ENCODE data around the gene RERG.
"Not testable (repeated sequence)": the region's sequence is repeated elsewhere in the genome, so short reads cannot be mapped to it uniquely, and the experiment has no call there.

Gene RERG

DNA sequence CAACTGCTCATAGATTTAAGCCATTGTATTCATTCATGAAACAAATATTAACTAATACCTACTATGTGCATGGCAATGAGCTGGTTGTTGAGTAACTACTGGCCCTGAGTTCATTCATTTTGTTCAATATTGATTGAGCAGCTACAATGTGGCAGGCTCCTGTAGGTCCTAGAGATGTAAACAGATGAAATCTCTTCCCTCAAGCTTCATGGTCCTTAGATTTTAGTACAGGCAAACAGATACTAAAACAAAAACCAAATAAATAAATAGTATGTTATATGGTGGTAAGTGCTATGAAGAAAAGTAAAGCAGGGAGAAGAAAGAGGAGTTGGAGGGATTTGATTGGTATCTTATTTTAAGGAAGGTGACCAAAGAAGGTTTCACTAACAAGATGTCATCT is 77.8 kb downstream of the RERG start:
- no peak for DNase-seq (ENCODE audit: low read depth)

DNA sequence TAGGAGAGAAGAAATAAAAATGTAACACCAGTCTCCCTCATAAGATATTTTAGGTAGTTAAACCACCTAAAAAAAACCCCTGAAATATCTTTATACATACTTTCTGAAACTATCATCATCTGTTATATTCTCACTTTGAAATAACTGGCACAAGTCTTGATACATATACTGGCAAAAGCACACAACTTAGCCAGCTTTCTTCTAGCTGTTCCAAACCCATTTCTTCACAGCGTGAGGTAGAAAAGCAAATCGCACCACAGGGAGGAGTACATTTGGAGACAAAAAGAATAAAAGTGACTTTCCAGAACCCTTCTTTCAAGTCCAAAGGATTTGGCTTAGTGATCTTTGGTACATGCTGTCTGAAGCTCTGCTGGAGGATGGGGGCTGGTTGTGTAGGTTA is 78.5 kb downstream of the RERG start:
- DNase-seq (ENCODE audit: low read depth): no peak

DNA sequence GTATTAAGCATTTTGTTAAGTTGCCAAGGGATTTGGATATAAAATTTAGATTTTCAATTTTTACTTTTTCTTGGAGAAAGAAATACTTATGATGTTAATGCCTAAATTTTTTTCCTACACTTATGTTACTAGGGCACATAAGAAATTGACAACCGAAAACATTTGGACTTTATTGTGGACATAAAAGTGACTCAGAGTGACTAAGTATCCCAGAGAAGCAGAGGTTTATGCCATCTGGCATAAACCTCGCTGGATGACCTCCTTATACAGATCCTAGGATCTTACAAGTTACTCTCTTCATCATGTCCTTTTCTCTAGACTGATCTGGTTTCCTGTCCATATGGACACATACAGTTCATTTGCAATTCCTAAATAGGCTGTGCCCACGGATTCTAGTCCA is 89.8 kb downstream of the RERG start:
- no peak for DNase-seq (ENCODE audit: low read depth)

DNA sequence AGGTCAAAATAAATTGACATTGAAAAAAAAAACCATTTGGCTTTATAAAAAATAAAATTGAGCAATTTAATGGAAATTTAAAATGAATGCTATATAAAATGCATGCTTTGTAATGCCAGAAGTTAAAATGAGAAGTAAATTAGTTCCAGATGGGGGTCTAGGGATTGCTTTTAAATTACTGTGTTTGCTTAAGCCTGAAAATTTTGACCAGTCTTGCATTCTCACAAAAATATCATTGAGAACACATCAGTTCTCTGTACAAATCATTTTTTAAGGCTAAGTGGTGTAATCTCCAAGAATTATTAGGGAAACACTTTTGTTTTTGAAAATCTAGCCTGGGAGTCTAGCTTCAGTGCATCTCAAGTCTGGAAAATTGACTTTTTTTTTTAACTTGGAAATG is 90.7 kb downstream of the RERG start:
- DNase-seq (ENCODE audit: low read depth): no peak

DNA sequence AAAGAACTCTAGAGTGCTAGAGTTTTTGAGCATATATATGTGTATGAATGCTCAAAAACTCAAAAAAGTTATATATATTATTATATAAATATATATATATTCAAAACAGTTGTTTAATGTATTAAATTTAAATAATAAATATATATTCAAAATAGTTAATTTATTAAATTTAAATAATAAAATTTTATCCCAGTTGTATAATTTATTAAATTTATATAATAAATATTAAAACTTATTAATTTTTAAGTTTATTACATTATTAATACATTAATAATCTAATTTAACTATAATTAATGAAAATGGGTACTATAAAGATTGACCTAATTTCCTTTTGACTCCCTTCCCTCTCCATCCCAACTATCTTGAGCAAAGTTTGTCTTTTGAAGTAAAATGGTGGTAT is 97.8 kb downstream of the RERG start:
- DNase-seq (ENCODE audit: low read depth): no peak

DNA sequence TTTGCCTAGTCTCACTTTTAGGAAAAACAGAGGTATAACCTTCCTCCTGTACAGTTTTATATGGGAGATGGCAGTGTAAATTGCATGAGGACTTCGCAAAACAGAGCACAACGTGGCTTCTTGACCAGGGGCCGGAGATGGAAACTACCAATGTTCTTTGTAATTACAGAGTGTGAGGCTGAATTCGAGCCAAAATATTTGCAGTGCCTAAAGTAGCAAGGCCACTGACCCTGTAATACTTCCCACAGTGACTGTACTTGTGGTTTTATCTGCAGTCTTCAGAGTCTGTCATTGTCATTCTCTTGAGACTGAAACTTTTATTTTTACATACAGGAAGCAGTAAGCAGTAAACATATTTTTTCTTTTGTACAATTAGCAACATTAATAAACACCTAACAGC is 98.9 kb downstream of the RERG start:
- no peak for DNase-seq (ENCODE audit: low read depth)

DNA sequence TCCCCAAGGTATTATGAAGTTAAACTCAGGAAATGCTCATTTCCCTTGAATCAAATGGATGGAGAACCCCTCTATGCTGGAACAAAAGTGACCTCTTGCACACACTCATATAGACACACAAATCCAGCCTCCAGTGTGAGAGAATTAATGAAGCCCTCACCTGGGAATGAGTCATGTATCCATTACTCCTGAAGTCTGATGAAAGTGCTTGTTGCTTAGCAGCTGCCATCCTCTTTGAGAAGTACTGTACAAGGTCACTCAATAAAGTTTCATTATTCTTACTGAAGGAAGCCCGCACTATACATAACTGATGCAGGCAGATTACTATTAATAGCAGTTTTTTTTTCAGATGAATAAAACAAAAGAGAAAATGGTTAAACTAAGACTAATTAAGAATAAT is 102.3 kb downstream of the RERG start:
- no peak for DNase-seq (ENCODE audit: low read depth)

DNA sequence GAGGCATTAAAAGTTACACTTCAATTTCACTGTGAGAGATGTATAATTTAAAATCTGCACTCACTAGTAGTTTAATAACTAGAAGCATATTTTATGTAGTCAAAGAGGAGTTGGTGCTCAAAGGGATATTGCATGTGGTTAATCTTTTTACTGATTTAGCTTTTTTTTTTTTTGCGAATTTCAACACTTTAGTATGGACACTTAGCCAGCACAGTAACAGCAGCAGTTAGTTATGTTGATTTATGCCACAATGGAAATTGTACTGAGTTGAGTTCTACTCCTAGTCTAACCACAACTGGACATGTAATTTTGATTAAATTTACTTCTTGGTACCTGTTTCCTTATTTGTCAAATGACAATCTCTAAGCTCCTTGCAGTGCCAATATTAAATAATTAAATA is 104.2 kb downstream of the RERG start:
- no peak for DNase-seq (ENCODE audit: low read depth)

DNA sequence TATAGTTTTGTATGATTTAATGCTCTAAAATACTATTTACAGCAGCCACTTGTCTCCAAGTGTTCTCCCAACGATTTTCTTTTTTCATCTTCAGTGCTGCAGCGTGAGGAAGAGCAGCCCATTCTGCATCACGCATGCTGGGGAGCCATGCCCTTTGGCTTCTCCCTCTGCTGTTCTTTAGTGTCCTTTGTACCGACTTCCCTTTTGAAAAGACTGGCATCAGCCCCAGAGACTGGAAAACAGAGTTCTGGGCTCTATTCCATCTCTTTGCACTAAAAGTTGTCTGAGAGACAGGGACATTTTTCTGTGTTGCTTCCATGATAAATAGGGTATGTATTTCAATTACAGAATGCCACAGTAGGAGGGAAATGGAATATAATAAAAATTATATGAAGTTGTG is 105.1 kb downstream of the RERG start:
- no peak for DNase-seq (ENCODE audit: low read depth)

DNA sequence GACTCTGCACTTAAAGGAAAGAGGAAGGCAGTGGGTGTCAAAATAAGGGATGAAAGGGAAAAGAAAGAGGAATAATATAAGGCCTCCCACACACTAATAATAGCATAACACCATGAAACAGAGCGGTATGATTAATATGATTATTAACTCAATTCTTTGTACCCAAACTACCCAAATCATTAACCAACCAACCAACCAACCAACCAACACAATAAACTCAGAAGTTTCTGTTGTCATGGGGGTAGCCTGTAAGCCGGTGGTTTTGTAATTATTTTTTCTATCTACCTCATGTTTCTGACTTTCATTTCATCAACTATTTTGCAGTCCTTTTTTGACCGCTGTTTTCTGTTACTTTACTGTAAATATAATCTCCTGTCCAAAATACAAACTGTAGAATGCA is 105.8 kb downstream of the RERG start:
- DNase-seq (ENCODE audit: low read depth): no peak

DNA sequence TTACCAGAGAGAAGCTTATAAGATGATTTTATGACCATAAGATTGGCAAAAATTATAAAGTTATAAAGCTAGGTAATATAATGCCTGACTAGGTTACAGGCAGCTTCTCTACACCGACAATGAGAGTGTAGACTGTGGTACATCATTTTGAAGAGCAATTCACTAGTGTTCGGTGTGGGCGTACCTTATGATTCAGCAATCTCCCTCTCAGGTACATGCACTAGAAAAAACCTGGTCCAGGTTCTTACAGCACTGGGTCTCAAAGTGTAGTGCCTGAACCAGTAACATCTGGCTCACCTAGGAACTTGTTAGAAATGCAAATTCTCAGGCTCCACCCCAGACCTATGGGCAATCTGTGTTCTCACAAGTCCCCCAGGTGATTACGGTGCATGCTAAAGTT is 106.7 kb downstream of the RERG start:
- DNase-seq (ENCODE audit: low read depth): no peak

DNA sequence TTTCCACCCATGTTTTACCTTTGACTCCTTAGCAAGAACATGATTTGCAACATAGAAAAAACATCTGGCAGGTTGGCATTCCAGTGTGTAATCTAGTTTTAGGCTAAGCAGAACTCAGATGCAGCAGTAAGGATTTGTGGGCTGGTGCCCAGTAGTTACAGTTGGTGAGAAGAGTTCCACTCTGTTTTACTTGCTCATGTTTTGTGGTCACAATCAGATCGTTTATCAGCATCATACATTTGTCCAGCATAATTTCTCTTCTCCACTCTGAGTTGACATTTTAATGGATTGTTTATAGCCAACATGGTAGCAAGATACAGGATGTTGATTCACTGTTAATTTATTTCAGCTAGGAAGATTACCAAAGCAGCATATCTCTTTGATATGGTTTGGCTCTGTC is 128.4 kb downstream of the RERG start:
- DNase-seq (ENCODE audit: low read depth): no peak

DNA sequence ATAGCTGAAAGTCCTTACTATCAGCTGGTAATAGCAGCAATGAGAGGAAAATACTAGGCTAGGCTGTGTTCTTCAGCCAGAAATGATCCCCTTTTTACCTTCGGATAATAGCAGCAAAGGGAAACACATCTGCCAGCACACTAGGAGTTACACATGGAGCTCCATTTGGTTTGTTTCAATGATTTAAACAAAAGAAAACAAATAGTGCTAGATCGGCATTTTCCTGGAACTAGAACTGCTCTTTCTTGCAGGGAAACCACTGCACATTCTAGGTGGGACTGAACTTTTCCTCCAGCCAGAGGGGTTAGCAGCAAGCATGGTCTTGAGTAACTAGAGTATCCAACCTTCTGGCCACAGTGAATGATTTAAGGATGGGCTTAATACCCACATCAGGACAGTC is 130.8 kb downstream of the RERG start:
- DNase-seq (ENCODE audit: low read depth): no peak

DNA sequence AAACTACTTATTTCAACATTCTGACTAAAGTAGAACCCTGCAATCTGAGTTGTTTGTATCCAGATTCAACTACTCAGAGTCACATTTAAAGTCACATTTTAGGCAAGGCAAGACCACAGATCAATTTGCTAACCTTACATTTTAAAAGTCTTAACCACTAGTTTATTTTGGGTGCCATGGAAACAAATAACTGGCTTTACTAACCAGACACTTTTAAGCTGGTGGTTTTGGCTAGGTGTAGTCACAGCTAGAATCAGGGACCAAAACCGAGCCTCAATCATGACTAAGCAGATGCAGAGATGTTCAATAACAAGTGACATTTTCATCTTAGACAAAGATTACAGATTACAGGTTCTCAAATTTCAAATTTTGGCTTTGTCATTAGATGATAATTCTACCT is 133.1 kb downstream of the RERG start:
- no peak for DNase-seq (ENCODE audit: low read depth)

DNA sequence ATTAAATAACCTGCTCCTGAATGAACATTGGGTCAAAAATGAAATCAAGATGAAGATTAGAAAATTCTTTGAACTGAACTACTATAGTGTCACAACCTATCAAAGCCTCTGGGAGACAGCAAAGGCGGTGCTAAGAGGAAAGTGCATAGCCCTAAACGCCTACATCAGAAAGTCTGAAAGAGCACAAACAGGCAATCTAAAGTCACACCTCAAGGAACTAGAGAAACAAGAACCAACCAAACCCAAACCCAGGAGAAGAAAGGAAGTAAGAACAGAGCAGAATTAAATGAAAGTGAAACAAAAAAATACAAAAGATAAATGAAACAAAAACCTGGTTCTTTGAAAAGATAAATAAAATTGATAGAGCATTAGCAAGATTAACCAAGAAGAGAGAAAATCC is 143.5 kb downstream of the RERG start:
- DNase-seq (ENCODE audit: low read depth): not testable (repeated sequence)

DNA sequence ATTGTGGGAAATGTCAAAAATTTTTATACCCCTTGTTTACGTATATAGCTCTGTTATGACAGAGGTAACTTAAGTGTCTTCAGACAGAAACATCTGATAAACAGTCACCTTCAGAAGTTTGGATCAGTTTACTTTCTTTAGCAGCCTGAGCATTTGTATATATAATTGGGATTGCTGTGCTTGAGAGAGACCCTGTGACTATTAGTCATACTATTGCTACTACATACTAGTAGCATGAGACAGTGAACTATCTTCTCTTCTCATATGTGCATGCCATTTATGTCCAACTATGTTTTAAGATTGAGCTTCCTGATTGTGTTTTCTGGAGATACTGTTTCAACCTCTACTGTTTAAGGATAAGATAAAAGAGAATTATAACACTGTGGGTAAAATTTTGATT is 146.9 kb downstream of the RERG start:
- no peak for DNase-seq (ENCODE audit: low read depth)

DNA sequence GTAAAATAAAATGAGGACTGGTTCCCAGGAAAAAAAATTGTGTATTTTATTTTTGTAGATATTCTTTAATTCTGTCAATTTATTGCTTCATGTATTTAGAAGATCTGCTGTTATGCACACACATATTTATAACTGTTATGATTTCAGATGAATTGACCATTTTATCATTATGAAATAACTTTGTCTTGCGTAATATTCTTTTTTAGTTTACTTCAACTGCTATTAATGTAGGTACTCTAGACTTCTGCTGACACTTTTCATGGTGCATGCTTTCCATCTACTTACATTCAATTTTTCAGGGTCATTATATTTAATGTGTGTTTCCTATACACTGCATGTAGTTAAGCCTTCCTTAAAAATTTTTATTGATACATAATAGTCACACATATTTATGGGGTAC is 162.1 kb downstream of the RERG start:
- no peak for DNase-seq (ENCODE audit: low read depth)

All from CMK (cell line).